Measurements from ENCODE around the gene AIF1L. TPM values are rescaled to one million over a fixed set of nuclear protein-coding genes. Genes with fewer than 3 reads are reported as not detected.

Gene AIF1L
- total and polyA plus RNA-seq, 2 donors (not counting 1 experiment from before 2014, with no cell fraction given), result not detected

DNA sequence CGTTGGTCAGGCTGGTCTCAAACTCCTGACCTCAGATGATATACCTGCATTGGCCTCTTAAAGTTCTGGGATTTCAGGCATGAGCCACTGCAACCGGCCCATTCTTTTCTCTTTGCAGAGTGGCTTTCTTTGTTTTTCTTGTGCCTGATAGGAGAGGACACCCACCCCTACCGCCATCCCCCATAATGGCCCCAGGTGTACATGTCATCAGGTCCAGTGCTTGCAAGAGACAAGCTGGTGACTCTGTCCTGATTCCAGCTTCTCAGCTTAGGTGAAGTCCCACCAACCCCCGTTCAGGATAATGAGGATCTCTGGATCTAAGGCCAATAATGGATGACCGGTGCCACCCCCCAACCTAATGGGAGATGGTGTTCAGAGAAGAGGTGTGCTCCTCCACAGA lies 2.3 kb upstream of the AIF1L start:
- DNase-seq (no peak), ATAC-seq (ENCODE audit: low read depth) (no peak)
- Mint-ChIP-seq H3K27me3 (peaks cover 29% of the 10 kb centered on the region), H3K4me3 (no peak overlapping the region), H3K27ac (no peak overlapping the region), H3K9me3 (ENCODE audit: insufficient read depth) (no peaks in the 10 kb centered on the region), H3K4me1 (peaks cover 12% of the 10 kb centered on the region)
- Histone ChIP-seq H3K9me3 (ENCODE audit: control extremely low read depth in 1 of 3, control insufficient read depth in 2 of 3, insufficient read depth in 1 of 3, low read length in 2 of 3) (no peaks in the 10 kb centered on the region), H3K79me2 (ENCODE audit: control insufficient read depth, insufficient read depth, low read length) (no peaks in the 10 kb centered on the region), H3K27ac (ENCODE audit: low read length in 2 of 2) (no peak overlapping the region), H3K9ac (ENCODE audit: low read length) (no peak overlapping the region), H2AFZ (ENCODE audit: insufficient read depth, low read depth, low read length, poor library complexity, severe bottlenecking) (no peak overlapping the region), H3K4me3 (ENCODE audit: control extremely low read depth in 1 of 5, extremely low read depth in 1 of 5, insufficient read depth in 1 of 5, low read depth in 2 of 5, low read length in 4 of 5) (no peak overlapping the region), H3K36me3 (replicated peaks in 1 of 2; ENCODE audit: control extremely low read depth in 1 of 2, control insufficient read depth in 1 of 2, extremely low read depth in 1 of 2, insufficient read depth in 2 of 2, low read length in 1 of 2) (no peaks in the 10 kb centered on the region), H3K27me3 (replicated peaks in 1 of 4; ENCODE audit: control extremely low read depth in 1 of 4, control insufficient read depth in 3 of 4, insufficient read depth in 4 of 4, low read length in 3 of 4) (peaks cover 0 to 41% (median 16%) of the 10 kb centered on the region in 4 experiments), H3K4me1 (ENCODE audit: control insufficient read depth in 2 of 2, insufficient read depth in 2 of 2, low read length in 2 of 2) (peaks cover 5 to 11% of the 10 kb centered on the region in 2 donors), H3K4me2 (replicated peaks; ENCODE audit: low read depth, low read length, poor library complexity, severe bottlenecking) (no peak overlapping the region), H4K20me1 (ENCODE audit: control insufficient read depth, insufficient read depth, low read length, poor library complexity, severe bottlenecking) (no peaks in the 10 kb centered on the region)
- intact Hi-C loops (cut with micrococcal nuclease), result no loop called here
- TF ChIP-seq EZH2 (IDR thresholded peaks at IDR 0.05; ENCODE audit: borderline replicate concordance, insufficient read depth, low read depth, low read length, poor library complexity, severe bottlenecking), result no peak
- TF ChIP-seq, protein P1, sequence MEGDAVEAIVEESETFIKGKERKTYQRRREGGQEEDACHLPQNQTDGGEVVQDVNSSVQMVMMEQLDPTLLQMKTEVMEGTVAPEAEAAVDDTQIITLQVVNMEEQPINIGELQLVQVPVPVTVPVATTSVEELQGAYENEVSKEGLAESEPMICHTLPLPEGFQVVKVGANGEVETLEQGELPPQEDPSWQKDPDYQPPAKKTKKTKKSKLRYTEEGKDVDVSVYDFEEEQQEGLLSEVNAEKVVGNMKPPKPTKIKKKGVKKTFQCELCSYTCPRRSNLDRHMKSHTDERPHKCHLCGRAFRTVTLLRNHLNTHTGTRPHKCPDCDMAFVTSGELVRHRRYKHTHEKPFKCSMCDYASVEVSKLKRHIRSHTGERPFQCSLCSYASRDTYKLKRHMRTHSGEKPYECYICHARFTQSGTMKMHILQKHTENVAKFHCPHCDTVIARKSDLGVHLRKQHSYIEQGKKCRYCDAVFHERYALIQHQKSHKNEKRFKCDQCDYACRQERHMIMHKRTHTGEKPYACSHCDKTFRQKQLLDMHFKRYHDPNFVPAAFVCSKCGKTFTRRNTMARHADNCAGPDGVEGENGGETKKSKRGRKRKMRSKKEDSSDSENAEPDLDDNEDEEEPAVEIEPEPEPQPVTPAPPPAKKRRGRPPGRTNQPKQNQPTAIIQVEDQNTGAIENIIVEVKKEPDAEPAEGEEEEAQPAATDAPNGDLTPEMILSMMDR (IDR thresholded peaks at IDR 0.05), result no peak
- 62% methylated on average over 3 of the region's 5 CpGs for WGBS (ENCODE audit: insufficient coverage)
- POLR2A ChIA-PET, result no interaction called here
- CTCF ChIA-PET, result no interaction called here

- CTCF ChIA-PET, result no interaction called here
- no peak for DNase-seq
- Histone ChIP-seq H4K20me1 (ENCODE audit: control insufficient read depth, insufficient read depth, low read length, poor library complexity, severe bottlenecking) (no peaks in the 10 kb centered on the region), H3K27me3 (replicated peaks in 1 of 4; ENCODE audit: control extremely low read depth in 1 of 4, control insufficient read depth in 3 of 4, insufficient read depth in 4 of 4, low read length in 3 of 4) (peaks cover 0 to 41% (median 16%) of the 10 kb centered on the region in 4 experiments), H3K9ac (ENCODE audit: low read length) (no peak overlapping the region), H3K4me1 (ENCODE audit: control insufficient read depth in 2 of 2, insufficient read depth in 2 of 2, low read length in 2 of 2) (peaks cover 5 to 11% of the 10 kb centered on the region in 2 donors), H3K4me3 (ENCODE audit: control extremely low read depth in 1 of 5, extremely low read depth in 1 of 5, insufficient read depth in 1 of 5, low read depth in 2 of 5, low read length in 4 of 5) (no peak overlapping the region), H3K9me3 (ENCODE audit: control extremely low read depth in 1 of 3, control insufficient read depth in 2 of 3, insufficient read depth in 1 of 3, low read length in 2 of 3) (no peaks in the 10 kb centered on the region), H3K27ac (ENCODE audit: low read length in 2 of 2) (no peak overlapping the region), H3K36me3 (replicated peaks in 1 of 2; ENCODE audit: control extremely low read depth in 1 of 2, control insufficient read depth in 1 of 2, extremely low read depth in 1 of 2, insufficient read depth in 2 of 2, low read length in 1 of 2) (no peaks in the 10 kb centered on the region), H2AFZ (ENCODE audit: insufficient read depth, low read depth, low read length, poor library complexity, severe bottlenecking) (no peak overlapping the region), H3K79me2 (ENCODE audit: control insufficient read depth, insufficient read depth, low read length) (no peaks in the 10 kb centered on the region), H3K4me2 (replicated peaks; ENCODE audit: low read depth, low read length, poor library complexity, severe bottlenecking) (no peak overlapping the region)
- H3K9me3 Mint-ChIP-seq (ENCODE audit: insufficient read depth), result no peaks in the 10 kb centered on the region
- TF ChIP-seq, protein P1 (IDR thresholded peaks at IDR 0.05), result no peak
- TF ChIP-seq EZH2 (IDR thresholded peaks at IDR 0.05; ENCODE audit: borderline replicate concordance, insufficient read depth, low read depth, low read length, poor library complexity, severe bottlenecking), result no peak
- H3K27ac Mint-ChIP-seq, result no peak overlapping the region
- no peak for ATAC-seq (ENCODE audit: low read depth)
- intact Hi-C loops (cut with micrococcal nuclease), result no loop called here
- H3K4me3 Mint-ChIP-seq, result peak overlapping the region; percentile 45
- H3K27me3 Mint-ChIP-seq, result peaks cover 31% of the 10 kb centered on the region
- peaks cover 12% of the 10 kb centered on the region for H3K4me1 Mint-ChIP-seq
- POLR2A ChIA-PET, result no interaction called here
- WGBS (ENCODE audit: insufficient coverage), result 93% methylated on average over 10 of the region's 12 CpGs
Observed at GRCh38 chr9:131094622-131095021, 1.7 kb upstream of the AIF1L start.
